Kidney epithelial cell (primary cell): ENCODE data around the gene ANKMY1. TPM values are rescaled to one million over a fixed set of nuclear protein-coding genes. Genes with fewer than 3 reads are reported as not detected.

Experiments used
- DNase-seq: peaks from one replicate; pipeline ENCODE4 v3.0.0-alpha.2; 2010; ENCODE audit warnings: low read depth
- H3K27me3 ChIP-seq: 2 replicates; pipeline ENCODE4 v1.6.0; 2011; ENCODE audit warnings: low read length; ENCODE audit not compliant: control insufficient read depth, insufficient read depth
- H3K36me3 ChIP-seq: 2 replicates; pipeline ENCODE4 v1.5.1; 2011; ENCODE audit warnings: low read length; ENCODE audit not compliant: control insufficient read depth, insufficient read depth
- H3K4me3 ChIP-seq: 2 replicates; pipeline ENCODE4 v1.5.1; 2011; ENCODE audit warnings: low read depth, mild to moderate bottlenecking, control low read depth, low read length
- CTCF ChIP-seq: IDR thresholded peaks from 2 replicates; pipeline ENCODE4 v1.5.1; 2011; ENCODE audit warnings: mild to moderate bottlenecking, moderate library complexity, low read length, control low read depth, inconsistent platforms; ENCODE audit not compliant: insufficient read depth, poor library complexity, severe bottlenecking
- total RNA-seq: library from RNA; depleted of rRNA; stranded (reverse); fragments of >200 nt; gene quantifications from 2 replicates; pipeline ENCODE4 v1.2.3, GENCODE V29; 2015

The ANKMY1 gene
- total RNA-seq, 1 donor from 2014 or later = 7.1 TPM

GRCh38 chr2:240579071-240579762 lies 21.4 kb upstream of the ANKMY1 start:
- Histone ChIP-seq H3K36me3 (no peaks in the 10 kb centered on the region), H3K27me3 (no peaks in the 10 kb centered on the region), H3K4me3 (no peak overlapping the region)
- TF ChIP-seq CTCF = no peak
- no peak for DNase-seq

GRCh38 chr2:240578488-240578887 lies 20.7 kb upstream of the ANKMY1 start:
- Histone ChIP-seq H3K4me3 (no peak overlapping the region), H3K36me3 (no peaks in the 10 kb centered on the region), H3K27me3 (no peaks in the 10 kb centered on the region)
- TF ChIP-seq CTCF = no peak
- DNase-seq = no peak

DNA sequence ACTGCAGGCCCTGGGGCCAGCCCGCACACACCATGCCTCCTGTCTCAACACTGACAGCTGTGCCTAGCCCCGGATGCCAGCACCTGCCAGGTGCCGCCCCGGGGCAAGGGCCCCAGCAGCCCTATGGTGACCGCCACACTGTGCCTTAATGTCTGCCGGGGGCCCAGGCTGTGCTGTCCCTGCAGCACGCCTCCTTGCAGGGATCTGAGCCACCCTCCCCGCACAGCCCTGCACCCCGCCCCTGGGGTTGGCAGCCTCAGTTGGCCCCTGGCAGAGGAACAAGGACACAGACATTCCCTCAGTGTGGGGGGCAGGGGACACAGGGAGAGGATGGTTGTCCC lies 20.3 kb upstream of the ANKMY1 start:
- no peak for DNase-seq
- Histone ChIP-seq H3K4me3 (no peak overlapping the region), H3K27me3 (no peaks in the 10 kb centered on the region), H3K36me3 (no peaks in the 10 kb centered on the region)
- TF ChIP-seq CTCF = no peak

- Histone ChIP-seq H3K27me3 (no peaks in the 10 kb centered on the region), H3K36me3 (no peaks in the 10 kb centered on the region), H3K4me3 (no peak overlapping the region)
- no peak for TF ChIP-seq CTCF
- DNase-seq = no peak
These were observed 19.7 kb upstream of the ANKMY1 start for GRCh38 chr2:240577281-240578109.

GRCh38 chr2:240576436-240577205 lies 18.8 kb upstream of the ANKMY1 start:
- H3K36me3 ChIP-seq = no peaks in the 10 kb centered on the region

More at GRCh38 chr2:240576436-240577205, 18.8 kb upstream of the ANKMY1 start:
- TF ChIP-seq CTCF = no peak
- H3K27me3 ChIP-seq = no peaks in the 10 kb centered on the region
- no peak overlapping the region for H3K4me3 ChIP-seq
- DNase-seq = no peak
